ENCODE measurements around the gene TBC1D24. TPM values are rescaled to one million over a fixed set of nuclear protein-coding genes. Genes with fewer than 3 reads are reported as not detected.

Gene TBC1D24
- total and polyA plus RNA-seq, 2 donors (not counting 1 experiment from before 2014, with no cell fraction given), result 6.3 to 10.9 TPM

- Histone ChIP-seq H3K27me3 (ENCODE audit: control insufficient read depth, insufficient read depth, low read length) (no peaks in the 10 kb centered on the region), H3K27ac (ENCODE audit: insufficient read depth, low read length) (no peak overlapping the region), H4K20me1 (ENCODE audit: control insufficient read depth, extremely low read depth, insufficient read depth, low read length) (no peaks in the 10 kb centered on the region)
Observed at GRCh38 chr16:2472488-2472864, 2.5 kb upstream of the TBC1D24 start.

GRCh38 chr16:2472885-2473445 lies 2.0 kb upstream of the TBC1D24 start:
- Histone ChIP-seq H3K27ac (ENCODE audit: insufficient read depth, low read length) (no peak overlapping the region), H3K36me3 (ENCODE audit: control insufficient read depth, insufficient read depth, low read length) (no peaks in the 10 kb centered on the region), H4K20me1 (ENCODE audit: control insufficient read depth, extremely low read depth, insufficient read depth, low read length) (no peaks in the 10 kb centered on the region), H3K4me1 (ENCODE audit: control insufficient read depth, extremely low read depth, insufficient read depth, low read length) (peaks cover 16% of the 10 kb centered on the region), H3K9me3 (ENCODE audit: control insufficient read depth, insufficient read depth, low read depth, low read length) (no peaks in the 10 kb centered on the region), H3K4me2 (ENCODE audit: extremely low read depth, insufficient read depth, low read length) (no peak overlapping the region), H3K4me3 (replicated peaks in 1 of 4; ENCODE audit: control extremely low read depth in 1 of 4, insufficient read depth in 1 of 4, low read depth in 3 of 4, low read length in 4 of 4) (no peak overlapping the region), H3K79me2 (ENCODE audit: control insufficient read depth, insufficient read depth, low read length) (peaks cover 3% of the 10 kb centered on the region), H3K9ac (ENCODE audit: insufficient read depth, low read length) (no peak overlapping the region), H2AFZ (ENCODE audit: low read length) (no peak overlapping the region), H3K27me3 (ENCODE audit: control insufficient read depth, insufficient read depth, low read length) (no peaks in the 10 kb centered on the region)
- DNase-seq (ENCODE audit: low read depth in 2 of 2), result no peak
- TF ChIP-seq CTCF (conservative IDR thresholded peaks at IDR 0.05 in 1 of 2, IDR thresholded peaks at IDR 0.05 in 1 of 2; ENCODE audit: low read depth in 1 of 2, low read length in 2 of 2) (no peak), EZH2 (IDR thresholded peaks at IDR 0.05; ENCODE audit: low read length, missing control alignments) (no peak)

More at GRCh38 chr16:2472488-2472864, 2.5 kb upstream of the TBC1D24 start:
- Histone ChIP-seq H3K79me2 (ENCODE audit: control insufficient read depth, insufficient read depth, low read length) (peaks cover 3% of the 10 kb centered on the region), H3K4me2 (ENCODE audit: extremely low read depth, insufficient read depth, low read length) (no peak overlapping the region), H2AFZ (ENCODE audit: low read length) (no peak overlapping the region), H3K4me1 (ENCODE audit: control insufficient read depth, extremely low read depth, insufficient read depth, low read length) (peaks cover 16% of the 10 kb centered on the region), H3K36me3 (ENCODE audit: control insufficient read depth, insufficient read depth, low read length) (no peaks in the 10 kb centered on the region), H3K9ac (ENCODE audit: insufficient read depth, low read length) (no peak overlapping the region), H3K9me3 (ENCODE audit: control insufficient read depth, insufficient read depth, low read depth, low read length) (no peaks in the 10 kb centered on the region), H3K4me3 (replicated peaks in 1 of 4; ENCODE audit: control extremely low read depth in 1 of 4, insufficient read depth in 1 of 4, low read depth in 3 of 4, low read length in 4 of 4) (no peak overlapping the region)
- TF ChIP-seq CTCF (conservative IDR thresholded peaks at IDR 0.05 in 1 of 2, IDR thresholded peaks at IDR 0.05 in 1 of 2; ENCODE audit: low read depth in 1 of 2, low read length in 2 of 2) (no peak), EZH2 (IDR thresholded peaks at IDR 0.05; ENCODE audit: low read length, missing control alignments) (no peak)
- DNase-seq (ENCODE audit: low read depth in 2 of 2), result no peak

- no peaks in the 10 kb centered on the region for H3K36me3 ChIP-seq (ENCODE audit: control insufficient read depth, insufficient read depth, low read length)
- H3K9ac ChIP-seq (ENCODE audit: insufficient read depth, low read length), result no peak overlapping the region
- no peaks in the 10 kb centered on the region for H3K9me3 ChIP-seq (ENCODE audit: control insufficient read depth, insufficient read depth, low read depth, low read length)
- H3K4me1 ChIP-seq (ENCODE audit: control insufficient read depth, extremely low read depth, insufficient read depth, low read length), result peaks cover 12% of the 10 kb centered on the region
- no peak overlapping the region for H2AFZ ChIP-seq (ENCODE audit: low read length)
- H4K20me1 ChIP-seq (ENCODE audit: control insufficient read depth, extremely low read depth, insufficient read depth, low read length), result no peaks in the 10 kb centered on the region
- H3K27ac ChIP-seq (ENCODE audit: insufficient read depth, low read length), result no peak overlapping the region
- H3K79me2 ChIP-seq (ENCODE audit: control insufficient read depth, insufficient read depth, low read length), result peaks cover 3% of the 10 kb centered on the region
- no peak overlapping the region for H3K4me2 ChIP-seq (ENCODE audit: extremely low read depth, insufficient read depth, low read length)
- DNase-seq (ENCODE audit: low read depth in 2 of 2), result no peak
- no peaks in the 10 kb centered on the region for H3K27me3 ChIP-seq (ENCODE audit: control insufficient read depth, insufficient read depth, low read length)
- peak overlapping the region in 1 of 4 experiments; percentile 27 for H3K4me3 ChIP-seq (replicated peaks in 1 of 4; ENCODE audit: control extremely low read depth in 1 of 4, insufficient read depth in 1 of 4, low read depth in 3 of 4, low read length in 4 of 4)
- TF ChIP-seq CTCF (conservative IDR thresholded peaks at IDR 0.05 in 1 of 2, IDR thresholded peaks at IDR 0.05 in 1 of 2; ENCODE audit: low read depth in 1 of 2, low read length in 2 of 2) (no peak), EZH2 (IDR thresholded peaks at IDR 0.05; ENCODE audit: low read length, missing control alignments) (no peak)
Observed at GRCh38 chr16:2473446-2473926, 1.4 kb upstream of the TBC1D24 start.
